ENCODE data around the gene EEFSEC. TPM values are rescaled to one million over a fixed set of nuclear protein-coding genes. Genes with fewer than 3 reads are reported as not detected.

Gene EEFSEC
- total and polyA plus RNA-seq, 2 of the 8 experiments (the other 6 are each of a cell fraction or from before 2014, with no cell fraction given), result 13.1 to 19.8 TPM

DNA sequence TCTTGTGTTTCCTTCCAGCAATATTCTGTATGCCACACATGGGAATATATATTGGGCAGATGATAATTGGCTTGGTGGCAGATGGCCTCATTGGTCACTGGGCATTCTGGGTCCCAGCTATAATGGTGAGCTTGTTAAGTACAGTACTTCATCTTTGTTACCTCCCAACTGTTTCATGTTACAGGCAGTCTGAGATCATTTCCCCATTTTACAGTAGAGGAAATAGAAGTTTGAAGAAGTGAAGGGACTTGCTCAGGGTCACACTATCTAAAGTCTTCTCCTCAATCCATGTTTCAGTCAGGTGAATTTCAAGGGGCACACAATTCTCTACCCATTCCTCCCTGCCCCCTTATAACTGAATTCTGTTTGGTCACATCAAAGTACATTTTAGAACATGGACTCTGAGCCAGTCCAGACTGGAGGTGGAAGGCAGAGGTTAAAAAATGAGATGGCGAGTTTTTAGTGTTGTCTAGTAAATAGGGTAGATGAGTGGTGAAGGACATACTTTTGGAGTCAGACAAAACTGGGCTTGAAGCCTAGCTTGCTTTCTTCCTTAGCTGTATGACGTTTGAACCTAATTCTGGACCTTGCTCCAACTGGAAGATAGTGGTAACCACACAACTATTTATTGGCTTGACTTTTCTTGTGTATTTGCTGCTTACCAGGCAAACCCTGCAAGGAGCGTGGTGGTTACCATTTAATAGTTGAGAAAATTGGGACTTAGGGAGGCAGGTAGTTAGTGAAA lies 2.5 kb downstream of the EEFSEC start:
- no peak overlapping the region for H2BK15ac ChIP-seq (ENCODE audit: low read length)
- POLR2A ChIA-PET (ENCODE audit: partially characterized antibody), result no interaction called here

More for the DNA sequence above, 2.5 kb downstream of the EEFSEC start:
- no peak overlapping the region for H2BK120ac ChIP-seq (replicated peaks; ENCODE audit: low read depth, low read length)
- H3K14ac ChIP-seq (ENCODE audit: insufficient read length), result no peak overlapping the region
- H3K79me1 ChIP-seq (ENCODE audit: low read depth, low read length), result no peaks in the 10 kb centered on the region
- no peak overlapping the region for H3K23ac ChIP-seq (ENCODE audit: insufficient read length)
- H3K4me2 ChIP-seq (ENCODE audit: insufficient read depth in 1 of 2, low read depth in 2 of 2, low read length in 2 of 2), result no peak overlapping the region
- H4K5ac ChIP-seq (ENCODE audit: insufficient read length, low read depth, low read length), result no peak overlapping the region
- no peak overlapping the region for H3K56ac ChIP-seq (replicated peaks; ENCODE audit: insufficient read length, low read depth, low read length)
- H3K36me3 ChIP-seq (ENCODE audit: control insufficient read depth in 2 of 4, insufficient read depth in 4 of 4, low read length in 3 of 4), result peaks cover 0 to 4% (median 2%) of the 10 kb centered on the region in 4 experiments; a peak in 2 of 8 replicates
- H2AFZ ChIP-seq (ENCODE audit: low read length), result no peak overlapping the region
- 78% methylated on average over 3 of the region's 3 CpGs; no CpG with 5 or more reads in 1 of the 2 experiments for WGBS, 2 experiments (ENCODE audit: extremely low coverage in 1 of 2, insufficient coverage in 1 of 2, insufficient read length in 1 of 2, insufficient replicate concordance in 2 of 2, low coverage in 1 of 2, low lambda C conversion rate in 2 of 2, missing lambda C conversion rate in 1 of 2)
- H3K4me1 ChIP-seq (replicated peaks in 1 of 4; ENCODE audit: control insufficient read depth in 3 of 4, insufficient read depth in 4 of 4, low read length in 3 of 4), result peaks cover 0 to 1% (median 0%) of the 10 kb centered on the region in 4 experiments; a peak in 1 of 7 replicates
- DNase-seq (ENCODE audit: low read depth in 1 of 2, low spot score in 2 of 2), result no peak
- H2BK20ac ChIP-seq (ENCODE audit: low read length), result no peak overlapping the region
- no peak overlapping the region for H3K27ac ChIP-seq (ENCODE audit: low read depth, low read length)
- no peaks in the 10 kb centered on the region; a peak in 1 of 7 replicates for H3K27me3 ChIP-seq (replicated peaks in 1 of 4; ENCODE audit: control insufficient read depth in 3 of 4, extremely low read depth in 1 of 4, insufficient read depth in 3 of 4, low read length in 3 of 4)
- no peak overlapping the region for H2AK5ac ChIP-seq (ENCODE audit: low read depth, low read length)
- TF ChIP-seq SIX5 (IDR thresholded peaks at IDR 0.05; ENCODE audit: low read depth, low read length), result no peak
- no peak for TF ChIP-seq SIN3A (conservative IDR thresholded peaks at IDR 0.05 in 1 of 2, IDR thresholded peaks at IDR 0.05 in 1 of 2; ENCODE audit: low read depth in 1 of 2, low read length in 2 of 2)
- no peak for TF ChIP-seq SIRT6 (IDR thresholded peaks at IDR 0.05; ENCODE audit: low read length)
- no peak for TF ChIP-seq RFX5 (IDR thresholded peaks at IDR 0.05; ENCODE audit: borderline replicate concordance, low read depth, low read length)
- TF ChIP-seq EP300 (IDR thresholded peaks at IDR 0.05; ENCODE audit: borderline replicate concordance in 1 of 2, low read depth in 2 of 2, low read length in 2 of 2), result no peak
- no peak overlapping the region for H3K4ac ChIP-seq (replicated peaks; ENCODE audit: insufficient read length, low read depth, low read length)
- no peak overlapping the region for H4K8ac ChIP-seq (ENCODE audit: extremely low read depth, insufficient read depth, low read length)
- H3K79me2 ChIP-seq (ENCODE audit: control insufficient read depth in 1 of 2, insufficient read depth in 2 of 2, low read length in 2 of 2), result no peaks in the 10 kb centered on the region
- CTCF ChIA-PET (ENCODE audit: partially characterized antibody), result interaction anchor here (0.5 to 1.6 kb wide), 4 partner anchors 10 to 57 kb away, joined by 3 to 5 read pairs (median 3); no protein-coding TSS in a partner anchor
- no peak overlapping the region for H2BK12ac ChIP-seq (ENCODE audit: low read depth, low read length)
- H3K9me3 ChIP-seq (ENCODE audit: insufficient read depth in 2 of 2, low read depth in 1 of 2, low read length in 1 of 2), result peaks cover 2 to 6% of the 10 kb centered on the region in 2 experiments; a peak in 2 of 4 replicates
- FAIRE-seq, result no peak
- H3K18ac ChIP-seq (ENCODE audit: extremely low read depth, low read length), result no peak overlapping the region
- no peak overlapping the region for H3K9ac ChIP-seq (replicated peaks in 1 of 4; ENCODE audit: extremely low read depth in 1 of 4, low read depth in 3 of 4, low read length in 3 of 4)
- H3K4me3 ChIP-seq (ENCODE audit: extremely low read depth in 1 of 4, insufficient read depth in 2 of 4, low read depth in 3 of 4, low read length in 4 of 4), result no peak overlapping the region
- peaks cover 0 to 3% of the 10 kb centered on the region in 2 experiments for H4K20me1 ChIP-seq (replicated peaks in 1 of 2; ENCODE audit: control insufficient read depth in 1 of 2, insufficient read depth in 2 of 2, low read length in 2 of 2)
- H4K91ac ChIP-seq (replicated peaks; ENCODE audit: insufficient read length, low read length), result no peak overlapping the region
- H2BK5ac ChIP-seq (ENCODE audit: low read depth, low read length), result no peak overlapping the region
- H3K23me2 ChIP-seq (ENCODE audit: low read depth, low read length), result no peaks in the 10 kb centered on the region; the same call in 1 of the 2 replicates
